ENCODE data around the gene SLC39A2.

GRCh38 chr14:21038441-21039422 is 39.6 kb downstream of the SLC39A2 start:
- TF ChIP-seq ZNF394 (tag by site-specific recombination; IDR thresholded peaks at IDR 0.05; ENCODE audit: borderline replicate concordance) (no peak), YY1 (tag by site-specific recombination; IDR thresholded peaks at IDR 0.05) (no peak), SCRT2 (tag by site-specific recombination; IDR thresholded peaks at IDR 0.05) (no peak), ZNF391 (tag by site-specific recombination; IDR thresholded peaks at IDR 0.05; ENCODE audit: borderline replicate concordance, low read depth) (no peak), KLF16 (tag by site-specific recombination; IDR thresholded peaks at IDR 0.05) (no peak), CTCF (tag by site-specific recombination; IDR thresholded peaks at IDR 0.05) (no peak), ZNF521 (tag by site-specific recombination; IDR thresholded peaks at IDR 0.05) (no peak), PRDM1 (tag by site-specific recombination; IDR thresholded peaks at IDR 0.05) (no peak), ZNF121 (tag by site-specific recombination; IDR thresholded peaks at IDR 0.05) (no peak)
